Right lobe of liver (tissue), 6 donors: ENCODE results near the gene DNMT3A. TPM values are rescaled to one million over a fixed set of nuclear protein-coding genes. Genes with fewer than 3 reads are reported as not detected.
A peak's percentile ranks its signal among the peaks of the same experiment; 100 is the strongest.

ENCODE experiments used
- ATAC-seq, 4 donors: fragments of 200-7000 bp; cut with Tn5 transposase; one replicate each; pipeline ENCODE4 v1.9.1; 2020; ENCODE audit warnings: mild to moderate bottlenecking in 4 of 4, moderate library complexity in 4 of 4
- DNase-seq, 3 donors: peaks; one replicate each; pipeline ENCODE4 v3.0.0-alpha.2; 2020
- H3K27ac ChIP-seq, 3 donors: fragments of 200-600 bp; one replicate each; pipeline ENCODE4 v1.8.0; 2022
- H3K27me3 ChIP-seq, 2 donors: fragments of 200-600 bp; one replicate each; pipeline ENCODE4 v1.8.0; 2022
- H3K36me3 ChIP-seq, 4 donors: fragments of 200-600 bp; sonication (generic) in 1 of 4; one replicate each; pipeline versions ENCODE4 v1.5.1 to v1.8.0; 2017 to 2022; ENCODE audit warnings: control low read depth in 1 of 4
- H3K4me1 ChIP-seq, 4 donors: fragments of 200-600 bp; sonication (generic) in 1 of 4; one replicate each; pipeline versions ENCODE4 v1.5.1 to v1.8.0; 2017 to 2022; ENCODE audit warnings: control low read depth in 1 of 4
- H3K4me3 ChIP-seq, 3 donors: fragments of 200-600 bp; one replicate each; pipeline ENCODE4 v1.8.0; 2022
- H3K9me3 ChIP-seq, 4 donors: fragments of 200-600 bp; sonication (generic) in 1 of 4; one replicate each; pipeline versions ENCODE4 v1.5.1 to v1.8.0; 2017 to 2022; ENCODE audit warnings: control low read depth in 1 of 4
- CTCF ChIP-seq, 4 donors: fragments of 200-600 bp in 3 of 4; fragments of 450-650 bp in 1 of 4; IDR thresholded peaks; one replicate each; pipeline versions ENCODE4 v1.5.1 to v1.8.0; 2016 to 2022; ENCODE audit warnings: antibody characterized with exemption in 4 of 4, mild to moderate bottlenecking in 2 of 4
- POLR2A ChIP-seq: fragments of 450-650 bp; IDR thresholded peaks from one replicate; pipeline ENCODE4 v1.6.1; 2017; ENCODE audit warnings: antibody characterized with exemption, mild to moderate bottlenecking
- WGBS: methylation state at CpG from one replicate; pipeline ENCODE4 v1.1.6; 2018; ENCODE audit warnings: low coverage, low lambda C conversion rate; ENCODE audit not compliant: insufficient coverage; ENCODE audit errors: missing lambda C conversion rate; 5-methylcytosine and 5-hydroxymethylcytosine counted together
- intact Hi-C, 2 donors: fragments of 100-400 bp; cut with DNase I; formaldehyde crosslinking; loops; one replicate each; pipeline versions ENCODE4 v1.11.2 to v1.14.1; 2022
- total RNA-seq, 6 experiments: library from RNA; depleted of rRNA in 2 of 6; stranded (reverse); fragments of >200 nt in 2 of 6; fragmentation: NEBNext Ultra II Directional in 3 of 6; extraction: Animal tissue kit (Norgen Biotek cat#: 25700) in 3 of 6; gene quantifications; one replicate each; pipeline versions ENCODE4 v1.1.0 to v1.2.4, GENCODE V29; 2016 to 2023
- donor health status: DM: no; HTN: yes; CAD: no.
- donor health status: DM: no; HTN: no; CAD: no.
- donor health status: DM: no; HTN: no; CAD: no.
- donor health status: DM: no; HTN: yes; CAD: no.
- donor health status: DM: no; HTN: yes; CAD: no.

DNMT3A gene
- total RNA-seq, 6 experiments from 2014 or later, result 4.9 to 13.3 (median 9.3) TPM

GRCh38 chr2:25308599-25308998, 33.1 kb downstream of the DNMT3A start:
- intact Hi-C loops, result no loop called here
- ATAC-seq, result no peak
- Histone ChIP-seq H3K9me3 (no peaks in the 10 kb centered on the region), H3K36me3 (peaks cover 0 to under 1% (median 0%) of the 10 kb centered on the region in 4 donors), H3K27ac (no peak overlapping the region), H3K27me3 (no peaks in the 10 kb centered on the region), H3K4me1 (peaks cover 0 to 18% (median 8%) of the 10 kb centered on the region in 4 donors), H3K4me3 (no peak overlapping the region)
- no peak for TF ChIP-seq CTCF (IDR thresholded peaks at IDR 0.05)
- no peak for TF ChIP-seq POLR2A
- 90% methylated on average over 3 of the region's 6 CpGs for WGBS
- no peak for DNase-seq

- Histone ChIP-seq H3K4me3 (no peak overlapping the region), H3K27ac (no peak overlapping the region), H3K9me3 (no peaks in the 10 kb centered on the region), H3K4me1 (peaks cover 0 to 18% (median 8%) of the 10 kb centered on the region in 4 donors), H3K36me3 (no peaks in the 10 kb centered on the region), H3K27me3 (no peaks in the 10 kb centered on the region)
- intact Hi-C loops, result no loop called here
- DNase-seq (no peak), ATAC-seq (no peak)
- no peak for TF ChIP-seq POLR2A
- no peak for TF ChIP-seq CTCF (IDR thresholded peaks at IDR 0.05)
- WGBS, result 76% methylated on average over 7 of the region's 7 CpGs
Observed at GRCh38 chr2:25307949-25308557, 33.7 kb downstream of the DNMT3A start.

- Histone ChIP-seq H3K4me1 (peaks cover 0 to 14% (median 4%) of the 10 kb centered on the region in 4 donors), H3K4me3 (no peak overlapping the region), H3K27ac (no peak overlapping the region), H3K27me3 (no peaks in the 10 kb centered on the region), H3K36me3 (no peaks in the 10 kb centered on the region), H3K9me3 (no peaks in the 10 kb centered on the region)
- no peak for DNase-seq
- no peak for TF ChIP-seq POLR2A
- no peak for TF ChIP-seq CTCF (IDR thresholded peaks at IDR 0.05)
- intact Hi-C loops, result no loop called here
- peak in 1 of 4 donors; percentile 4 for ATAC-seq
- WGBS, result 70% methylated on average over 1 of the region's 6 CpGs
Observed at GRCh38 chr2:25306777-25307368, 34.9 kb downstream of the DNMT3A start.

- DNase-seq (no peak), ATAC-seq (no peak)
- Histone ChIP-seq H3K4me1 (peaks cover 0 to 5% (median 0%) of the 10 kb centered on the region in 4 donors), H3K27me3 (no peaks in the 10 kb centered on the region), H3K27ac (no peak overlapping the region), H3K4me3 (no peak overlapping the region), H3K36me3 (no peaks in the 10 kb centered on the region), H3K9me3 (no peaks in the 10 kb centered on the region)
- TF ChIP-seq POLR2A (no peak), CTCF (IDR thresholded peaks at IDR 0.05) (no peak)
- intact Hi-C loops, result no loop called here
- WGBS, result 88% methylated on average over 6 of the region's 10 CpGs
Observed at GRCh38 chr2:25305775-25306174, 36.0 kb downstream of the DNMT3A start.
